Brain microvascular endothelial cell (primary cell): Measurements from ENCODE around the gene EPAS1.
A peak's percentile ranks its signal among the peaks of the same experiment; 100 is the strongest.

ENCODE experiments used
- DNase-seq: peaks from one replicate; pipeline ENCODE4 v3.0.0-alpha.2; 2020
- H3K27ac ChIP-seq: fragments of 250-450 bp; sonication (Bioruptor Pico); 2 replicates; pipeline ENCODE4 v1.5.1; 2020; ENCODE audit warnings: mild to moderate bottlenecking, moderate library complexity
- H3K27me3 ChIP-seq: fragments of 250-450 bp; sonication (Bioruptor Pico); replicated peaks from 2 replicates; pipeline ENCODE4 v1.5.1; 2020; ENCODE audit warnings: mild to moderate bottlenecking
- H3K36me3 ChIP-seq: fragments of 250-450 bp; sonication (Bioruptor Pico); replicated peaks from 2 replicates; pipeline ENCODE4 v1.5.1; 2020; ENCODE audit warnings: mild to moderate bottlenecking
- H3K4me3 ChIP-seq: 2 replicates; pipeline ENCODE4 v1.5.1; 2011; ENCODE audit warnings: low read depth, mild to moderate bottlenecking, control low read depth, low read length, moderate library complexity
- CTCF ChIP-seq: IDR thresholded peaks from 2 replicates; pipeline ENCODE4 v1.5.1; 2011; ENCODE audit warnings: low read depth, mild to moderate bottlenecking, moderate library complexity, low read length, control low read depth, inconsistent platforms; ENCODE audit errors: missing control alignments
- in situ Hi-C: cut with HindIII; loops from 2 replicates; pipeline ENCODE4 v1.10.0; 2017; ENCODE audit warnings: low sequenced_read_pairs, low pct_ligation_motif_present

EPAS1 gene

GRCh38 chr2:46435796-46436360, 138.7 kb downstream of the EPAS1 start:
- Histone ChIP-seq H3K27me3 (no peaks in the 10 kb centered on the region), H3K27ac (peak overlapping the region; percentile 52), H3K36me3 (no peaks in the 10 kb centered on the region), H3K4me3 (no peak overlapping the region)
- no peak for TF ChIP-seq CTCF
- peak; percentile 16 for DNase-seq
- in situ Hi-C loops = no loop called here
